GM18861 (cell line): ENCODE data around the gene COL23A1.

Experiments used
- ATAC-seq: cut with Tn5 transposase; IDR thresholded peaks from one replicate; pipeline ENCODE4 v1.9.1; 2021; ENCODE audit not compliant: unreplicated experiment

The COL23A1 gene

DNA sequence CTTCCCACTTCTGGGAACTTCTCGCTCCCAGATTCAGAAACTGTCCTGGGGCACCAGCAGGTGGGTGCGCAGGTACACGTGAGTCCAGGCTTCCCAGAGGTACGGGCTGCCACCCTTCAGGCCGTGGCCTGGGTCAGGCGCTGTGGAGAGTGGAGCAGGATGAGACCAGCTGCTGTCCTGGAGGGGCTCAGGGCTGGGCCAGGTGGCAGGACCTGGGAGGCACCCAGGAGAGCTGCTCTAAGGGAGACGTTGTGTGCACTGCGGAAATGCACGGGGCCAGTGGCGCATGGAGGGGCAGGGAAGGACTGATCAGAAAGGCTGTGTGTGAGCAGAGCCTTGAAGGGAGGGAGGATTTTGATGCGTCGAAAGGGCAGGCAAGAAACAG, 222.5 kb downstream of the COL23A1 start:
- no peak for ATAC-seq

DNA sequence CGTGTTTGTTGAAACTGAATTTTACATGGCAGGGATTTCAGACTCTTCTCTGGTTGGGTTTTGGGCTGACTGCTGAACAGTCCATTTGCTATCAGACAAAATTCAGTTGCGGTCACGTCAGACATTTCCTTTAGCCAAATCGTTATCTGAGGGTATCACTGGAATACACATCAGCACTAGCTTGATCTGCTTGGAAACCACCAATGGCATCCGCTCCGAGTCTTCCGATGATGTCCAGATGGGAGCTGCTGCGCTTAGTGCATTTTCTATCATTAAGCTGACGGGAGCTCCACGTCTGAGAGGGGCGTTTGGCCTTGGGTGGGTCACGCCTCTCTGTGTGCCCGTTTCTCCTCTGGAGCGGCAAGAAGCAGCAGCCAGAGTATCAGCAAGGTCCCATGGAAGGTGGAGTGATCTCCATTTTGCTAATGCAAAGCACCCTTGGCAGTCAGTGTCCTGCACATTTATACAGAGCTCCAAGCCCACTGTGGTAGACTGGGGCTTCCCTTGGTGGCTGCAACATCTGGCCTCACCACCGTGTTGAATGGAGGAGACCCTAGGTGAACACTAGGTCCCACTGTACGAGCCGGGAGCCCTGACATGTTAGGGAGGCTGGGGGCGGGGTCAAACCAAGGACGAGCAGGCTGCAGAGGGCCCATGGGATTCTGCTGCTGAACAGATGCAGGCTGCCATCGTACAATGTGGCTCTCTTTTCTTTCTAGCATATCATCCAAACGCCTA, 223.0 kb downstream of the COL23A1 start:
- ATAC-seq, result no peak

- no peak for ATAC-seq
Measured at GRCh38 chr5:178365501-178366440, 224.4 kb downstream of the COL23A1 start.

GRCh38 chr5:178364326-178364675, 225.9 kb downstream of the COL23A1 start:
- ATAC-seq, result no peak

DNA sequence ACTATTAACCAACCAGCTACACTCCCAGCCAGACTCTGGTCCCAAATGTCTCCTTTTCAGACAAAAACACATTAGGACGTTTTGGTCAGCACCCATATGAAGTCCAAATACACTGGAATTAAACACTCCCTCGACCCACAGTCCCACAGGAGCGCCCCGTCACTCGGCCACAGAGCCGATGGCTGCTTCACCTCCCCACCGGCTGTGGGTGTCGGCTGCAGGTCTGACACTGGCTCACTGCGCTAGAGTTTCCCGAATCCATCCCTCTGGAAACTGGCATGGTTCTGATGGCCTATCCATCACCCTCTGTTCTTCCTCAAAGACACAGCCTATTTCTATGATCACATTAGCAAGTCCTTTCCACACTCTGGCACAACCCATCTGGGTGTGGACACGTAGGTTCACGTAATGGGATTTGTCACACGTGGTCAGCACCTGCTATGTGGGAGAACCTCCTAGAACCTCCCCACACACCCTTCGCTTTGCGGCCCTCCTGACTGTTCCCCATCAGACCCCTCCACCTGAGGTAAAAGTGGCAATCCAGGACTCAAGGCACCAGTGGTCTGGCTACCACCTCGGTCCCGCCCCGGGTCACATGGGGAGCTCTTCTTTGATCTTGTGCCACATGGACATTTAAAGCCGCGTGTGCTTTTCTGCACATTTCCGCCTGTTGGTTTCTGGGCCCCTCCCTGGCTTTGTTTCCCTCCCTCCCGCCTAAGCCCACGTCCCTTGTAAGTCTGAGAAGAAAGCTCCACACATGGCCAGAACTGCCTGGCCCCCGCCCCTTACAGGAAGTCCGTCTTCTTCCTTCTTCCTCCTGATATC, 226.5 kb downstream of the COL23A1 start:
- ATAC-seq, result no peak

- no peak for ATAC-seq
Measured at GRCh38 chr5:178361657-178362445, 228.3 kb downstream of the COL23A1 start.

GRCh38 chr5:178360926-178361235, 229.3 kb downstream of the COL23A1 start:
- ATAC-seq, result no peak

DNA sequence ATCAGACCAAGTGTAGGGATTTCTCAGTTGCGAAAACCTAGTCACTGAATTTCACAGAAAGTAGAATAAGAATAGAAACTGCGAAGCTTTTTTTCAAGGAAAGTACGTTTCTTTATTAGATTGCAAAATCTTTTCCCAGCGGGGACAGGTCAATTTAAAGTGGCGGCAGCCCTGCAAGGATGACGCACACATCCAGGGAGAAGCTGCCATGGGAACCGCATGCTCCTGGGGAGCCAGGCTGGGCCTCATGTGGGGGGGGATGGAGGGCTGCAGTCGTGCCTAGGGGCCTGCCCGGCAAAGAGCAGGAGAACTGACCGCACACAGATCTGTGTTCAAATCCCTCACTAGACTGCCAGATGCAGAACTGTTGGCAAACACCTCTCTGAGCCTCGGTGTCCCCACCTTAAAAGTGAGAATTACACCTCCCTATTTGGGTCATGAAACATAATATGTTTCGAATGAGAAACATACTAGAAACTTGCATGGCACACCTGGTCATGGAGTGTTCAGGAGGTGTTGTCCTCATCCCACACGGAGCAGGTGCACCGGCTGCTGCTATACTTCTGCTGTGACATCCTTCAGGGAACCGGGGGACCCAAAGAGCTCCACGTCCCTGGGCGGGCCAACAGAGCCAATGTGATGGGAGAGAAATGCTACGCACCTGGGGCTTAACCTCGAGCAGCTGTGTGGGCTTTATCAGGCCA, 229.8 kb downstream of the COL23A1 start:
- ATAC-seq, result no peak

DNA sequence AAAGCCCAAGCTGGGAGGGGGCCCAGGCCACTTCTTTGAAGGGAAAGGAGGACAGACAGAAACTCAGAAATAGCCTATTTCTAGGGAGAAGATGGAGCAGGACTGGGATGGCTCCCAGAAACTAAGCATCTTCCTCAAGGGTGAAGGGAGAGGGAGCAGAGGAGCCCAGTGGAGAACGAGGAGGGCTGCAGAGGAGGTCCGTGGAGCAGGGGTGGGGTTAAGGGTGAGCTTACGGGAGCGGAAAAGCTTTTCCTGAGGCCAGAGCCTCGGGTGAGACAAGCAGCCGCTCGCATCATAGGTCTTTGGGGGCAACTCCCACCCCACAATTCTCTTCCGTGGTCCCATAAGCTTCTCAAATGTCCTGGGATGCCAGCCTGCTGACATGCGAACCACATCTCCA, 230.5 kb downstream of the COL23A1 start:
- ATAC-seq, result no peak

GRCh38 chr5:178357678-178358077, 232.5 kb downstream of the COL23A1 start:
- ATAC-seq, result no peak

DNA sequence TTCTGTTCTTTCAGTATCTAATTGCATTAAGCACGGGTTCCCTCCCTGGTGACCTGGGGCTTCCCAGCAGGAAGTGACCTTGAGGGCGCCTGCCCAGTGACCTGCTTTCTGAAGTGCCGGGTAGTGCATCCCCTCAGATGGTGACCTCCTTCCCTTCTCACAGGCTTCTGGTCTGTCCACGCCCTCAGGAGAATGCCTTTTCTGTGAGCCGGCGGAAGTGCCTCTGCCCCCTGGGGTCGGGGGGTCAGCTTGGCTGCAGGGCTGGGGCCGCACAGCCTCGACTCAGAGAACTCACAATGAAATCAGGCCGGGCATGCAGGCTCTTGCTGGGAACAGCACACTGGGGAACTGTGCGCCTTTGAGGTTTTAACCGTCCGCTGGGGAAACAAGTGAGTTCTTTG, 233.1 kb downstream of the COL23A1 start:
- no peak for ATAC-seq

GRCh38 chr5:178356431-178356872, 233.7 kb downstream of the COL23A1 start:
- ATAC-seq, result no peak

DNA sequence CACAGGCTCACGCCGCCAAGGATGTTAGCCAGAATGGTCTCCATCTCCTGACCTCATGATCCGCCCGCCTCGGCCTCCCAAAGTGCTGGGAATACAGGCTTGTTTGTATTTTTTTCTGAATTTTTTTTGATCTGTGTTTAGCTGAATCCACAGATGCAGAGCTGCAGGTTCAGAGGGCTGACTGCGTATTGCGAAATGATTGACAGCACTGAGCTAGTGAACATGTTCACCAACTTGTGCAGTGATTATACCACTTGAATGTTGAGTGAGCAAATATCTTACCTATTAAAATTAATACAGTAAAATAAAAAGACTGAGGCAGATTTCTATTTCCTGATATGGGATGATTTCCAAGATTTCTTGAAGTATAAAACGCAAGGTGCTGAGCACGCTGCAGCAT, 234.5 kb downstream of the COL23A1 start:
- no peak for ATAC-seq

GRCh38 chr5:178353461-178353860, 236.7 kb downstream of the COL23A1 start:
- ATAC-seq, result no peak

DNA sequence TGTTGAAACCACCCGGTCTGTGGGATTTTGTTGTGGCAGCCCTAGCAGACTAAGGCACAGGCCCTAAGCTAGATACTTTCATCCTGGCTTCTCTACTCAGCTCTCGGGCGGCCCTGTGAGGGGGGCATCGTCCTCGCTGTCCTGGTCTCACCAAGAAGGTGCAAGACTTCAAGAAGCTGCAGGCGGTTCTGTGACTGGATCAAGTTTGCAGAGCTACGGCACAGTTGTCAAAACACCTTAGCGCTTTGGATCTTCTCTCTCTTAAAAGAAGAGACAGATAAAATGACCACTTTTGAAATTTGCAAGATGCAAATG, 238.2 kb downstream of the COL23A1 start:
- no peak for ATAC-seq

- no peak for ATAC-seq
Measured at GRCh38 chr5:178351221-178352034, 238.8 kb downstream of the COL23A1 start.

DNA sequence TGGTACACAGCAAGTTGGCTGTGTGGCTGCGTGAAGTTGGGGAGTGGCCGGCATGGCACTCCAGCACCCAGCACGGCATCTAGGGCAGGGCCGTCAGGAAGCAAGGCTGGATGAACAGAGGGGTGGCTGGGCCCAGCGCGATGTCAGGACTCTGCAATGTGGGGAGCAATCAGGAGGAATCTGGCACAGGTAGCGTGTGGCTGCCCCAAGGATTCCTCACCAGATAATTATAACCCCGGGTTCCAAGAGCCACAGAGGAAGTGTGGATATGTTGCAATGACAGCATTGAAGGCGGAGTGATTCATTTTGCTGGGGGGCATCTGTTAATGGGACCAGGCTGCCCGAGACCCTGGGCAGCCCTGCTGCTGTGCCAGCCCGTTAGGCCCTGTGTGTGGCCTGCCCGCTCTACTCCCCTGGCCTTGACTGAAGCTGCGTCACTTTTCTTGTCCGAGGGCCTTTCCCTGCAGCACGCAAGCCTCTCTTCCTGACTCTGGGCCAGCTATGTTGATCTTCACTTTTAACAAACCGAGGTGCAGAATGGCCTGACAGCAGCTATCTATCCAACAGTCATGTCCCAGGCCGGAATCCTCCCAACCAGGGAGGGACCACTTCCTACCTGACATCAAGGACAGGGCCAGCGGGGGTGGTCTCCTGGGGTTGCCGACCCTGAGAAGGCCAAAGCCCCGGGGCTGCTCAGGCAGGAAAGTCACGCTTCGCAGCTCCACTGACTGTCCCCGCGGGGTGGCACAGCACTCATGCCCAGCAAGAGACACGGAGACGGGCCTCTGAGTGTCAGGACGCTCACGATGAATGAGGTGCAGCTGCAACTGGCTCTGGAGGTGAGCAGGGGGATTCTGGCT, 239.6 kb downstream of the COL23A1 start:
- ATAC-seq, result no peak

GRCh38 chr5:178349625-178350353, 240.4 kb downstream of the COL23A1 start:
- ATAC-seq, result no peak
